Measurements from ENCODE around the gene CUL3. TPM values are rescaled to one million over a fixed set of nuclear protein-coding genes. Genes with fewer than 3 reads are reported as not detected.

Gene CUL3
- total RNA-seq, 1 donor from 2014 or later = 95.5 TPM

GRCh38 chr2:224570328-224570993 is 14.7 kb downstream of the CUL3 start:
- Mint-ChIP-seq H3K27ac (ENCODE audit: unreplicated experiment) (peak overlapping the region; percentile 75), H3K27me3 (ENCODE audit: low read depth, unreplicated experiment) (no peaks in the 10 kb centered on the region), H3K36me3 (ENCODE audit: low read depth, unreplicated experiment) (peaks cover 8% of the 10 kb centered on the region), H3K9me3 (ENCODE audit: unreplicated experiment) (no peaks in the 10 kb centered on the region), H3K4me3 (ENCODE audit: unreplicated experiment) (no peak overlapping the region), H3K4me1 (ENCODE audit: low read depth, unreplicated experiment) (peaks cover 45% of the 10 kb centered on the region)
- Histone ChIP-seq H3K9me3 (ENCODE audit: insufficient read depth, low read depth, low read length) (no peaks in the 10 kb centered on the region), H4K20me1 (ENCODE audit: insufficient read depth, low read length) (peaks cover 94% of the 10 kb centered on the region), H3K9ac (ENCODE audit: low read length) (no peak overlapping the region), H3K4me1 (ENCODE audit: insufficient read depth, low read length) (no peaks in the 10 kb centered on the region), H3K27ac (ENCODE audit: low read depth, low read length) (no peak overlapping the region), H3K27me3 (ENCODE audit: insufficient read depth, low read length) (no peaks in the 10 kb centered on the region), H2AFZ (ENCODE audit: low read depth, low read length) (no peak overlapping the region), H3K4me3 (ENCODE audit: insufficient read depth, low read depth, low read length) (no peak overlapping the region), H3K79me2 (ENCODE audit: insufficient read depth, low read length) (peaks cover 99% of the 10 kb centered on the region), H3K4me2 (ENCODE audit: low read length) (peak overlapping the region; percentile 35), H3K36me3 (ENCODE audit: insufficient read depth, low read length) (no peaks in the 10 kb centered on the region)
- FAIRE-seq (peak; percentile 47), DNase-seq (ENCODE audit: low read depth) (peak; percentile 47)
- TF ChIP-seq EZH2 (IDR thresholded peaks at IDR 0.05; ENCODE audit: insufficient read depth, low read length) (no peak), CTCF (IDR thresholded peaks at IDR 0.05; ENCODE audit: insufficient read depth, low read depth, low read length) (no peak)

GRCh38 chr2:224569654-224570053 is 15.5 kb downstream of the CUL3 start:
- Mint-ChIP-seq H3K27ac (ENCODE audit: unreplicated experiment) (peak overlapping the region; percentile 77), H3K9me3 (ENCODE audit: unreplicated experiment) (no peaks in the 10 kb centered on the region), H3K4me3 (ENCODE audit: unreplicated experiment) (no peak overlapping the region), H3K36me3 (ENCODE audit: low read depth, unreplicated experiment) (peaks cover 8% of the 10 kb centered on the region), H3K4me1 (ENCODE audit: low read depth, unreplicated experiment) (peaks cover 38% of the 10 kb centered on the region), H3K27me3 (ENCODE audit: low read depth, unreplicated experiment) (no peaks in the 10 kb centered on the region)
- H3K27me3 ChIP-seq (ENCODE audit: insufficient read depth, low read length) = no peaks in the 10 kb centered on the region
- no peak overlapping the region for H2AFZ ChIP-seq (ENCODE audit: low read depth, low read length)
- peaks cover 94% of the 10 kb centered on the region for H4K20me1 ChIP-seq (ENCODE audit: insufficient read depth, low read length)
- no peak overlapping the region for H3K4me2 ChIP-seq (ENCODE audit: low read length)
- no peak overlapping the region for H3K4me3 ChIP-seq (ENCODE audit: insufficient read depth, low read depth, low read length)
- no peak overlapping the region for H3K27ac ChIP-seq (ENCODE audit: low read depth, low read length)
- H3K79me2 ChIP-seq (ENCODE audit: insufficient read depth, low read length) = peaks cover 99% of the 10 kb centered on the region
- no peak for FAIRE-seq
- H3K4me1 ChIP-seq (ENCODE audit: insufficient read depth, low read length) = no peaks in the 10 kb centered on the region
- no peak for DNase-seq (ENCODE audit: low read depth)
- no peaks in the 10 kb centered on the region for H3K9me3 ChIP-seq (ENCODE audit: insufficient read depth, low read depth, low read length)
- H3K36me3 ChIP-seq (ENCODE audit: insufficient read depth, low read length) = no peaks in the 10 kb centered on the region
- no peak overlapping the region for H3K9ac ChIP-seq (ENCODE audit: low read length)
- TF ChIP-seq EZH2 (IDR thresholded peaks at IDR 0.05; ENCODE audit: insufficient read depth, low read length) (no peak), CTCF (IDR thresholded peaks at IDR 0.05; ENCODE audit: insufficient read depth, low read depth, low read length) (no peak)

- H3K27me3 ChIP-seq (ENCODE audit: insufficient read depth, low read length) = no peaks in the 10 kb centered on the region
- H2AFZ ChIP-seq (ENCODE audit: low read depth, low read length) = no peak overlapping the region
- no peak overlapping the region for H3K4me2 ChIP-seq (ENCODE audit: low read length)
- Mint-ChIP-seq H3K4me3 (ENCODE audit: unreplicated experiment) (no peak overlapping the region), H3K27me3 (ENCODE audit: low read depth, unreplicated experiment) (no peaks in the 10 kb centered on the region), H3K36me3 (ENCODE audit: low read depth, unreplicated experiment) (peaks cover 8% of the 10 kb centered on the region), H3K4me1 (ENCODE audit: low read depth, unreplicated experiment) (peaks cover 26% of the 10 kb centered on the region), H3K9me3 (ENCODE audit: unreplicated experiment) (no peaks in the 10 kb centered on the region), H3K27ac (ENCODE audit: unreplicated experiment) (no peak overlapping the region)
- H3K4me3 ChIP-seq (ENCODE audit: insufficient read depth, low read depth, low read length) = no peak overlapping the region
- FAIRE-seq (no peak), DNase-seq (ENCODE audit: low read depth) (no peak)
- peaks cover 98% of the 10 kb centered on the region for H4K20me1 ChIP-seq (ENCODE audit: insufficient read depth, low read length)
- H3K27ac ChIP-seq (ENCODE audit: low read depth, low read length) = no peak overlapping the region
- H3K9me3 ChIP-seq (ENCODE audit: insufficient read depth, low read depth, low read length) = no peaks in the 10 kb centered on the region
- TF ChIP-seq CTCF (IDR thresholded peaks at IDR 0.05; ENCODE audit: insufficient read depth, low read depth, low read length) = no peak
- TF ChIP-seq EZH2 (IDR thresholded peaks at IDR 0.05; ENCODE audit: insufficient read depth, low read length) = no peak
- no peak overlapping the region for H3K9ac ChIP-seq (ENCODE audit: low read length)
- no peaks in the 10 kb centered on the region for H3K36me3 ChIP-seq (ENCODE audit: insufficient read depth, low read length)
- H3K4me1 ChIP-seq (ENCODE audit: insufficient read depth, low read length) = no peaks in the 10 kb centered on the region
- H3K79me2 ChIP-seq (ENCODE audit: insufficient read depth, low read length) = peaks cover 99% of the 10 kb centered on the region
These were observed 19.6 kb downstream of the CUL3 start for GRCh38 chr2:224565452-224566035.

Measured in astrocyte (in vitro differentiated cells and primary cell).